D341Med (cell line): ENCODE measurements around the gene BOLL.
A peak's percentile ranks its signal among the peaks of the same experiment; 100 is the strongest.
"Not testable (repeated sequence)": the region's sequence is repeated elsewhere in the genome, so short reads cannot be mapped to it uniquely, and the experiment has no call there.

Experiments used
- DNase-seq: peaks from one replicate; pipeline ENCODE4 v3.0.0; 2012; ENCODE audit warnings: low spot score

Gene BOLL

DNA sequence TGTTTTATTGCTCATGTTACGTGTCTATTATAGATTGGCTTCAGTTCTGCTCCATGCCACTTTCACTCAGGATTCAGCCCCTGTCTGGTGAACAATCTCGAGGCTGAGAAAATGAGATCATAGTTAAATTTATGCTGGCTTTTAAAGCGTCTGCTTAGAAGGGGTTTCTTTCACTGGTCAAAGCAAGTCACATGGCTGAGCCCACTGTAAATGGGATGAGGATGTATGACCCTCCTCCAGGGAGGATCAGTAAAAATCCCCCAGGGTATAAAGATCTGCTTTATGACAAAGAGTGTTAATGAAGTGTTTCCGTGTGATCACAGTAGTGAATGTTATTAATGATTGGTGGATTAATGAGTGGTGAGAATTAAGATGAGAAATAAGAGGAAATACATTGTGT is 13.1 kb upstream of the BOLL start:
- no peak for DNase-seq

- no peak for DNase-seq
These were observed 10.2 kb upstream of the BOLL start for GRCh38 chr2:197795277-197795676.

DNA sequence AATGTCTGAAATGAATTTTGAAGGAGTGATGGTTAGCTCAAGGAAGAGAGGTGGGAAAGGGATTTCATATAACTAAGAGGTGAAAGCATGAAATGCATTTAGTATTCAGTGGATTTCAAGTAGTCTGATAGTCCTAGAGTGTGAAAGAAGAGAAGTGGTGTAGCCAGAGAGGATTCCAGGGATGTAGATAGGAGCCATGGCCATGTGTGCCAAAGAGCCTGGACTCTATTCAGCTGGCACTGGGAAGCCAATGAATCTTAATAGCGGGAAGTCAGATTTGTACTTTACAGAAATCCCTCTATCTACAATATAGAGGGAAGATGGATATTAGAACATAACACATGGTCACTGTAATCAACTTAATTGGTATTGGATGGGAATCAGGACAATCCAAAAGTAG is 8.3 kb upstream of the BOLL start:
- no peak for DNase-seq

- DNase-seq: no peak
These were observed 1.1 kb upstream of the BOLL start for GRCh38 chr2:197786010-197786877.

DNA sequence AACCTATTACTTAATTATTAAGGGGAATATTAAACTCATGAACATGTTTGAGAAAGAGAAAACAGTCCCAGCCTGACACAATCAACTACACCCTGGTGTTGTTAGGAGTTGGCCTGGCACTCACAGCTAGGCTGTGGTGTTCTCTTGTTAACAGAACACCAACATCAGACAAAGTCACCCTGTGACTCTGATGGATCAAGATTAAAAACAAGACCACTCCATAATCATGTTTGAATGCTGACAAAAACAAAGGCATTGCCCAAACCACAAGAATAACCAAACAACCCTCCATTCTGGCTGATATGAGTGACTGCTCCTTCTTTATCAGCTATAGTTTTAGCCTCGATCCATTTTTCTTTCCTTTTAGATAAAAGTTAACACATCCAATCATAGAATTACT is 3.0 kb downstream of the BOLL start:
- DNase-seq: no peak

- no peak for DNase-seq
These were observed 5.9 kb downstream of the BOLL start for GRCh38 chr2:197779261-197779660.

DNA sequence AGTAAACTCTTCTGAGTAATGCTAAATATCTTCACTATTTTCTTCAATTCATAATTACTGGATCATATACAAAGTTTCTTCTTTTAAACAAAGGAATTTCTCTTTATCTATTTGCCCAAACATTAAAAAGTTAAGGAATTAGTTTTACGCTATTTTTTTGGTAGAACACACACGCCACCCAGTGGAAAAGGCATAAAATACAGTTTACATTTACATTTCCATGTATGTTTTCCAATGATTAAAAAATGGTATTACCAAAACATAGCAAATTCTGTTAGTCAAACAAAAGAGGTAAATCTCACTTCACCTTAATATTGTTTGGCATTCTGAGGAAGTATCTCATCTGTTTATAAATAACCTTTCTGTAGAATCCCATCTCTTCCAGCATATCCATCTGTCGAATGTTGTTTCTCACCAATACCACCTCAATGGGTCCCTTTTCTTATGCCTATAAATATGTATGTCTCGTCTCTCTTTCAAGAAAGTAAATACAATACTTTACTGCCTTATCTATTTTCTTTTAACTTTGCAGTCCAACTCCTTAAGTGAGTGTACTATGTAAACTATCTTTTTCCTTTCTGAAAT is 7.2 kb downstream of the BOLL start:
- DNase-seq: no peak

DNA sequence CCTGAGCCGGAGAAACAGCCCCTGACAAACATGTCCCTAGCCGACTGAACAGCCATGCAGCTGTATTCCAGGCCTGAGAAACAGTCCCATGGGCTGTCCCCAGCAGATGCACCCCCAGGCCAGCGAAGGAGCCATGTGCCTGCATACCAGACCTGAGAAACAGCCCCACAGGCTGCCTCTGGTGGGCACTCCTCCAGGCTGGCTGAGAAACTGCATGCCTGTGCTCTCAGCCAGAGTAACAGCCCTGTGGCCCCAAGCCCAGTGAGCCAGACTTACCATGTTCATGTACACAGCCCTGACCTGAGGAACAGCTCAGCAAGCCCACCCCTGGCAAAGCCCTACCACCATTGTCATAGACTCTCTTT is 24.8 kb downstream of the BOLL start:
- DNase-seq: peak; percentile 4

GRCh38 chr2:197759625-197760292 is 25.4 kb downstream of the BOLL start:
- DNase-seq: peak; percentile 5

- DNase-seq: no peak
These were observed 26.1 kb downstream of the BOLL start for GRCh38 chr2:197759013-197759412.

DNA sequence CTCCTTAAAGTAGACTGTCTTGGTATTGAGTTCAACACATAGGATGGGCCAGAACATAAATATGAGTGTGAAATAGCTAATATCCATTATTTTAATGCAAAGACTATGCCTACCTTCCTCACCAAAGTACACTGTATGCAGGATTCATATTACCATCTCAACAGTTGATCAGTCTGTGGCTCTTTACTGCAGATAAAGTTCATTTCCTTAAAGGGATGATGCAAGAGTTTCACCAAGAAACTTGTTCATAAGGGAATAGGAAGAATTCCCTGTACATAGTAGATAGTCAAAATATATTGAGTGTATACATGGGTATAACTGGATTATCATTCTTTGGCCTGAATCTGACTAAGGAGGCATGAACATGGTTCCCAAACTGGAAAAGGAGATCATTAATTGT is 44.9 kb downstream of the BOLL start:
- no peak for DNase-seq

GRCh38 chr2:197728555-197729544 is 56.3 kb downstream of the BOLL start:
- not testable (repeated sequence) for DNase-seq

DNA sequence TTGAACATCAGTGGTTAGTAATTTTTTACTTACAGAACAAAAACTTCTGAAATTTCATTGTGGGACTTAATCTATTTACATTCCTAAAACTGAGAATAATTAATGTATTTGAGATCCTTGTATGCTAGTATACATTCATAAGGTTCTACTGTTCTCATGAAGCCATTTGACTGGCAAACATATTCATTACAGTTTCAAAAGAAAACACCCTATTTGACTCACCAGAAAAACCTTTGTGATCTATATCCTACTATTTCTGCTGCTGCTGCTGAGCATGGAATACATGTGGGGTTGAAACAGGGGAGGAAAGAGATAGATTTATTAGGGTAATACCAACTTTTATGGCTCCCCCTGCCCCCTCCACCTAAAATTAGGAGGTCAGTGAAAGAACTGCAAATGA is 58.1 kb downstream of the BOLL start:
- DNase-seq: no peak

- DNase-seq: no peak
These were observed 67.3 kb downstream of the BOLL start for GRCh38 chr2:197717863-197718262.

GRCh38 chr2:197713271-197713670 is 71.8 kb downstream of the BOLL start:
- DNase-seq: no peak

DNA sequence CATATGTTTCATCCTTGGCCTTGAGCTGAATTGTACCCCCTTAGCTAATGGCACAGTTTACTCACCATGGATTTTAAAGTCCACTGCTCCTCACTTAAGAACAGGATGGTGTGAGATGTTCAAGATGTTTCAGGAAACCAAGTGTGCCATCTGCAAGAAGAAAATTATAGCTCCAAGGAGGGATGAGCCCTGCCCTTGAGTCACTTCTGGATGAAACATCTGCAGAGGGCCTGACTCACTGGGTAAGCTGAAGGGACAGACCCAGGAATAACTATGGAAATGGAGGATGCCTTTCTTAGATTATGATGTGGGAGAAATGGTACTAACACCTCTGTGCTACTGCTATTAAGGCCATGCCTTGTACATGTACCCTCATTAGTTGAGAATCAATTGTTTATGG is 73.5 kb downstream of the BOLL start:
- no peak for DNase-seq

- no peak for DNase-seq
These were observed 74.6 kb downstream of the BOLL start for GRCh38 chr2:197710424-197711042.

GRCh38 chr2:197709140-197709539 is 76.0 kb downstream of the BOLL start:
- DNase-seq: not testable (repeated sequence)

DNA sequence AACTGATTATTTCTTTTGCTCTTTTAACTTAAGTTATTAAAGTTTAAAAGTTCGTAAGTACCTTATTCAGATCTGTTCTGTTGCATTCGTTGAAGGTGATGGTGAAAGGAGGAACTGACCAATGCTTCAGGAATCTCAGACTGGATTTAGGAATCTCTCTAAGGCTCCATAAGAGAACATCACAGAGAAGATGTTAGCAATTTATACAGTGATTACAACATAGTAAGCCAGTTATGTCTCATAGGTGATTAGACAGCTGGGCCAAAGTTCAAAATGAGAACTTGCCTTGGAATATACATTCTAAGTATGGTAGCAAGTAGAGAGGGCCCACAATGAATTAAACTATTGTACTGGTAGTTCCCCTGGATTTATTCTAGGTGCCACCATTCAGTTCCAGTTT is 76.8 kb downstream of the BOLL start:
- DNase-seq: no peak

- peak; percentile 16 for DNase-seq
These were observed 77.6 kb downstream of the BOLL start for GRCh38 chr2:197707316-197708213.

GRCh38 chr2:197706839-197707207 is 78.3 kb downstream of the BOLL start:
- DNase-seq: peak; percentile 21
